HG03175 (cell line): Measurements from ENCODE around the gene MATN1.
A peak's percentile ranks its signal among the peaks of the same experiment; 100 is the strongest.

Source experiments
- ATAC-seq: cut with Tn5 transposase; IDR thresholded peaks from one replicate; pipeline ENCODE4 v1.9.1; 2021; ENCODE audit warnings: mild to moderate bottlenecking, moderate library complexity; ENCODE audit not compliant: unreplicated experiment

MATN1 gene

GRCh38 chr1:30719406-30720270 is 3.7 kb downstream of the MATN1 start:
- ATAC-seq = no peak

GRCh38 chr1:30718636-30719405 is 4.6 kb downstream of the MATN1 start:
- ATAC-seq = peak; percentile 56

- ATAC-seq = peak; percentile 88
Observed at GRCh38 chr1:30718091-30718635, 5.2 kb downstream of the MATN1 start.

- ATAC-seq = no peak
Observed at GRCh38 chr1:30716646-30717045, 6.7 kb downstream of the MATN1 start.

GRCh38 chr1:30715886-30716285 is 7.5 kb downstream of the MATN1 start:
- no peak for ATAC-seq

GRCh38 chr1:30715216-30715615 is 8.2 kb downstream of the MATN1 start:
- ATAC-seq = no peak

- no peak for ATAC-seq
Observed at GRCh38 chr1:30714536-30715090, 8.8 kb downstream of the MATN1 start.

GRCh38 chr1:30714025-30714424 is 9.4 kb downstream of the MATN1 start:
- ATAC-seq = no peak

GRCh38 chr1:30713311-30713710 is 10.1 kb downstream of the MATN1 start:
- ATAC-seq = no peak

GRCh38 chr1:30712583-30712982 is 10.8 kb downstream of the MATN1 start:
- ATAC-seq = no peak

- ATAC-seq = no peak
Observed at GRCh38 chr1:30710407-30710806, 13.0 kb downstream of the MATN1 start.

- no peak for ATAC-seq
Observed at GRCh38 chr1:30708361-30708728, 15.0 kb downstream of the MATN1 start.

- ATAC-seq = no peak
Observed at GRCh38 chr1:30707412-30708360, 15.7 kb downstream of the MATN1 start.

GRCh38 chr1:30706528-30706927 is 16.9 kb downstream of the MATN1 start:
- no peak for ATAC-seq

GRCh38 chr1:30705698-30706097 is 17.7 kb downstream of the MATN1 start:
- ATAC-seq = no peak

- no peak for ATAC-seq
Observed at GRCh38 chr1:30704765-30705509, 18.4 kb downstream of the MATN1 start.

- no peak for ATAC-seq
Observed at GRCh38 chr1:30704271-30704670, 19.1 kb downstream of the MATN1 start.

GRCh38 chr1:30702823-30703222 is 20.6 kb downstream of the MATN1 start:
- no peak for ATAC-seq

- no peak for ATAC-seq
Observed at GRCh38 chr1:30701258-30701633, 22.1 kb downstream of the MATN1 start.
